Fibroblast of lung (primary cell): ENCODE results near the gene EML4. TPM values are rescaled to one million over a fixed set of nuclear protein-coding genes. Genes with fewer than 3 reads are reported as not detected.
A peak's percentile ranks its signal among the peaks of the same experiment; 100 is the strongest.

ENCODE experiments used
- DNase-seq, 2 donors: peaks; one replicate each; pipeline versions ENCODE4 v3.0.0 to v3.0.0-alpha.2; 2010; ENCODE audit warnings: low read depth in 2 of 2
- H2AFZ ChIP-seq: 2 replicates; pipeline ENCODE4 v1.5.1; 2012; ENCODE audit warnings: low read length, control low read depth, inconsistent platforms
- H3K27ac ChIP-seq: 2 replicates; pipeline ENCODE4 v1.5.1; 2011; ENCODE audit warnings: low read length, control low read depth; ENCODE audit not compliant: insufficient read depth
- H3K27me3 ChIP-seq: 2 replicates; pipeline ENCODE4 v1.5.1; 2011; ENCODE audit warnings: mild to moderate bottlenecking, low read length; ENCODE audit not compliant: control insufficient read depth, insufficient read depth
- H3K36me3 ChIP-seq: 2 replicates; pipeline ENCODE4 v1.5.1; 2011; ENCODE audit warnings: low read length; ENCODE audit not compliant: control insufficient read depth, insufficient read depth
- H3K4me1 ChIP-seq: 2 replicates; pipeline ENCODE4 v1.5.1; 2011; ENCODE audit warnings: low read length; ENCODE audit not compliant: control insufficient read depth, insufficient read depth; ENCODE audit errors: extremely low read depth
- H3K4me2 ChIP-seq: 2 replicates; pipeline ENCODE4 v1.5.1; 2011; ENCODE audit warnings: low read length, control low read depth; ENCODE audit not compliant: insufficient read depth; ENCODE audit errors: extremely low read depth
- H3K4me3 ChIP-seq, 4 experiments: fragments of 200-600 bp in 1 of 4; sonication (generic) in 1 of 4; replicated peaks in 1 of 4; 2 replicates each; pipeline ENCODE4 v1.5.1; 2011 to 2016; ENCODE audit warnings: low read length in 4 of 4, low read depth in 3 of 4, mild to moderate bottlenecking in 3 of 4, control low read depth in 2 of 4, inconsistent platforms in 1 of 4, mixed read lengths in 1 of 4; ENCODE audit not compliant: insufficient read depth in 1 of 4; ENCODE audit errors: control extremely low read depth in 1 of 4
- H3K79me2 ChIP-seq: 2 replicates; pipeline ENCODE4 v1.5.1; 2012; ENCODE audit warnings: mild to moderate bottlenecking, low read length, inconsistent platforms; ENCODE audit not compliant: control insufficient read depth, insufficient read depth
- H3K9ac ChIP-seq: 2 replicates; pipeline ENCODE4 v1.5.1; 2011; ENCODE audit warnings: mild to moderate bottlenecking, low read length, control low read depth; ENCODE audit not compliant: insufficient read depth
- H3K9me3 ChIP-seq: 2 replicates; pipeline ENCODE4 v1.5.1; 2012; ENCODE audit warnings: low read depth, low read length; ENCODE audit not compliant: control insufficient read depth, insufficient read depth
- H4K20me1 ChIP-seq: 2 replicates; pipeline ENCODE4 v1.5.1; 2011; ENCODE audit warnings: low read length; ENCODE audit not compliant: control insufficient read depth, insufficient read depth; ENCODE audit errors: extremely low read depth
- CTCF ChIP-seq, 2 donors: IDR thresholded peaks in 1 of 2; conservative IDR thresholded peaks in 1 of 2; 1 replicate in 1 of 2; 2 replicates in 1 of 2; pipeline ENCODE4 v1.5.1; 2011 to 2012; ENCODE audit warnings: low read length in 2 of 2, control low read depth in 1 of 2, inconsistent platforms in 1 of 2, low read depth in 1 of 2, mild to moderate bottlenecking in 1 of 2
- EZH2 ChIP-seq: IDR thresholded peaks from 2 replicates; pipeline ENCODE4 v1.5.1; 2012; ENCODE audit warnings: low read length, control low read depth, mild to moderate bottlenecking; ENCODE audit errors: missing control alignments
- polyA plus RNA-seq, 2 donors: library from polyadenylated mRNA; depleted of rRNA in 1 of 2; stranded (reverse) in 1 of 2; unstranded in 1 of 2; fragments of >200 nt; gene quantifications; 2 replicates each; pipeline ENCODE4 v1.2.1, GENCODE V29; 2011 to 2012; ENCODE audit warnings: missing spikeins in 1 of 2
- total RNA-seq: library from RNA; depleted of rRNA; stranded (reverse); fragments of >200 nt; gene quantifications from 2 replicates; pipeline ENCODE4 v1.2.1, GENCODE V29; 2014

The EML4 gene
- total and polyA plus RNA-seq, 2 donors (not counting 1 experiment from before 2014, with no cell fraction given), result 49.5 to 62.7 TPM

- Histone ChIP-seq H3K4me3 (no peak overlapping the region), H3K36me3 (peaks cover 11% of the 10 kb centered on the region), H4K20me1 (no peaks in the 10 kb centered on the region), H3K79me2 (no peaks in the 10 kb centered on the region), H3K27ac (no peak overlapping the region), H3K4me2 (no peak overlapping the region), H3K27me3 (no peaks in the 10 kb centered on the region), H3K4me1 (no peaks in the 10 kb centered on the region), H3K9me3 (no peaks in the 10 kb centered on the region), H3K9ac (no peak overlapping the region), H2AFZ (no peak overlapping the region)
- TF ChIP-seq EZH2, result no peak
- TF ChIP-seq CTCF (conservative IDR thresholded peaks at IDR 0.05 in 1 of 2, IDR thresholded peaks at IDR 0.05 in 1 of 2; ENCODE audit: low read depth in 1 of 2, low read length in 2 of 2), result peak; percentile 26 to 43
- DNase-seq, result peak; percentile 25 to 68
These were observed 159.1 kb downstream of the EML4 start for GRCh38 chr2:42328148-42328833.

GRCh38 chr2:42328923-42329322, 159.8 kb downstream of the EML4 start:
- Histone ChIP-seq H3K4me2 (no peak overlapping the region), H2AFZ (no peak overlapping the region), H3K36me3 (peaks cover 15% of the 10 kb centered on the region), H3K9me3 (no peaks in the 10 kb centered on the region), H4K20me1 (no peaks in the 10 kb centered on the region), H3K27ac (no peak overlapping the region), H3K27me3 (no peaks in the 10 kb centered on the region), H3K4me3 (no peak overlapping the region), H3K9ac (no peak overlapping the region), H3K79me2 (no peaks in the 10 kb centered on the region), H3K4me1 (no peaks in the 10 kb centered on the region)
- TF ChIP-seq CTCF (conservative IDR thresholded peaks at IDR 0.05 in 1 of 2, IDR thresholded peaks at IDR 0.05 in 1 of 2; ENCODE audit: low read depth in 1 of 2, low read length in 2 of 2) (no peak), EZH2 (no peak)
- DNase-seq, result no peak

- Histone ChIP-seq H3K27me3 (no peaks in the 10 kb centered on the region), H4K20me1 (no peaks in the 10 kb centered on the region), H3K9me3 (no peaks in the 10 kb centered on the region), H3K79me2 (no peaks in the 10 kb centered on the region), H3K4me3 (no peak overlapping the region), H3K4me2 (no peak overlapping the region), H3K4me1 (no peaks in the 10 kb centered on the region), H2AFZ (no peak overlapping the region), H3K36me3 (peaks cover 16% of the 10 kb centered on the region), H3K27ac (no peak overlapping the region), H3K9ac (no peak overlapping the region)
- TF ChIP-seq CTCF (conservative IDR thresholded peaks at IDR 0.05 in 1 of 2, IDR thresholded peaks at IDR 0.05 in 1 of 2; ENCODE audit: low read depth in 1 of 2, low read length in 2 of 2), result no peak
- TF ChIP-seq EZH2, result no peak
- DNase-seq, result no peak
These were observed 160.6 kb downstream of the EML4 start for GRCh38 chr2:42329736-42330135.
